ENCODE results near the gene ARHGEF9. TPM values are rescaled to one million over a fixed set of nuclear protein-coding genes. Genes with fewer than 3 reads are reported as not detected.

ARHGEF9 gene
- total and polyA plus RNA-seq, 2 donors (not counting 1 experiment from before 2014, with no cell fraction given), result 11.5 to 18.5 TPM

DNA sequence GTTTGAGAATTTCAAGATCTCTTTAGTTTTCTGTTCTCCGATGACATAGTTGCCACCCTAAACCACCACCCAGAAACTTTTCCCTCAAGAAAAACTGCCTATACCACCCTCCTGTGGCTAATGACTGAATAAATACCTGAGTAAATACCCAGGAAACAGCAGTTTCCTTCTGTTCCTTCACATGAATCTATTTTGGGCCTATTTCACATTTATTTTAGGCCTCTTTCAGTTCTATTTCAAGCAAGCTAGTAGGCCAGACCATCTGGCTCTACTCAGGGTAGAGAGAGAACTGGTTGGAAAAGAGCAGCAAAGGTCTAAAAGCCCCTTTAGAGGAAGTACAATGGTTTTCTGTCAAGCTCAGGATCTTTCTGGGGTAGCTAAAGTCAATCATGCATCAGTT is 23.4 kb downstream of the ARHGEF9 start:
- Histone ChIP-seq H3K4me2 (ENCODE audit: extremely low read depth, insufficient read depth, low read length) (no peak overlapping the region), H3K27me3 (ENCODE audit: control insufficient read depth, insufficient read depth, low read length) (no peaks in the 10 kb centered on the region), H3K4me1 (ENCODE audit: control insufficient read depth, extremely low read depth, insufficient read depth, low read length) (no peaks in the 10 kb centered on the region), H3K79me2 (ENCODE audit: control insufficient read depth, insufficient read depth, low read length) (no peaks in the 10 kb centered on the region), H3K4me3 (replicated peaks in 1 of 4; ENCODE audit: control extremely low read depth in 1 of 4, insufficient read depth in 1 of 4, low read depth in 3 of 4, low read length in 4 of 4) (no peak overlapping the region), H3K9ac (ENCODE audit: insufficient read depth, low read length) (no peak overlapping the region), H3K36me3 (ENCODE audit: control insufficient read depth, insufficient read depth, low read length) (no peaks in the 10 kb centered on the region), H4K20me1 (ENCODE audit: control insufficient read depth, extremely low read depth, insufficient read depth, low read length) (no peaks in the 10 kb centered on the region), H2AFZ (ENCODE audit: low read length) (no peak overlapping the region), H3K27ac (ENCODE audit: insufficient read depth, low read length) (no peak overlapping the region), H3K9me3 (ENCODE audit: control insufficient read depth, insufficient read depth, low read depth, low read length) (no peaks in the 10 kb centered on the region)
- no peak for TF ChIP-seq CTCF (conservative IDR thresholded peaks at IDR 0.05 in 1 of 2, IDR thresholded peaks at IDR 0.05 in 1 of 2; ENCODE audit: low read depth in 1 of 2, low read length in 2 of 2)
- no peak for TF ChIP-seq EZH2 (IDR thresholded peaks at IDR 0.05; ENCODE audit: low read length, missing control alignments)
- DNase-seq (ENCODE audit: low read depth in 2 of 2), result no peak

DNA sequence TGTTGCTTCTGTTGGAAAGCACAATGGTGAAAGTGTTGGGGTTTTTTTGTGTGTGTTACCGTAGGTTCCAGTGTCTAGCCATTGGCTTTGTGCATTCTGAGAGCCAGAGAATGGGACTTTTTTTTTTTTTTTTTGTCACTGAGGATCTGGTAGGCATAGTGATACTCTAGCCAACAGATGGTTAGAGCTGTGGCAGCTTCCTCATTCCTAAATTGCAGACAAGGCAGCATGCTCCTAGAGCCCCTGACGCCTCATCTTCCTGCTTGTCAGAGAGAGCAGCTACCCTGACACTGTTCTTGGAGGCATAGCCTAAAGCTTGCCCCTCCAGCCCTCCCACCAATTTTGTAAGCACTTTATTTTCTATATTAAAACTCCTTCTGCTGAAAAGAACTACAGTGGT is 27.0 kb downstream of the ARHGEF9 start:
- Histone ChIP-seq H2AFZ (ENCODE audit: low read length) (no peak overlapping the region), H3K27me3 (ENCODE audit: control insufficient read depth, insufficient read depth, low read length) (no peaks in the 10 kb centered on the region), H3K4me2 (ENCODE audit: extremely low read depth, insufficient read depth, low read length) (no peak overlapping the region), H3K9me3 (ENCODE audit: control insufficient read depth, insufficient read depth, low read depth, low read length) (no peaks in the 10 kb centered on the region), H3K79me2 (ENCODE audit: control insufficient read depth, insufficient read depth, low read length) (no peaks in the 10 kb centered on the region), H3K9ac (ENCODE audit: insufficient read depth, low read length) (no peak overlapping the region), H3K4me3 (replicated peaks in 1 of 4; ENCODE audit: control extremely low read depth in 1 of 4, insufficient read depth in 1 of 4, low read depth in 3 of 4, low read length in 4 of 4) (no peak overlapping the region), H3K36me3 (ENCODE audit: control insufficient read depth, insufficient read depth, low read length) (no peaks in the 10 kb centered on the region), H3K4me1 (ENCODE audit: control insufficient read depth, extremely low read depth, insufficient read depth, low read length) (no peaks in the 10 kb centered on the region), H3K27ac (ENCODE audit: insufficient read depth, low read length) (no peak overlapping the region), H4K20me1 (ENCODE audit: control insufficient read depth, extremely low read depth, insufficient read depth, low read length) (no peaks in the 10 kb centered on the region)
- no peak for DNase-seq (ENCODE audit: low read depth in 2 of 2)
- TF ChIP-seq EZH2 (IDR thresholded peaks at IDR 0.05; ENCODE audit: low read length, missing control alignments) (no peak), CTCF (conservative IDR thresholded peaks at IDR 0.05 in 1 of 2, IDR thresholded peaks at IDR 0.05 in 1 of 2; ENCODE audit: low read depth in 1 of 2, low read length in 2 of 2) (no peak)

GRCh38 chrX:63755892-63756291 is 29.1 kb downstream of the ARHGEF9 start:
- no peak overlapping the region for H3K9ac ChIP-seq (ENCODE audit: insufficient read depth, low read length)

More at GRCh38 chrX:63755892-63756291, 29.1 kb downstream of the ARHGEF9 start:
- no peaks in the 10 kb centered on the region for H3K4me1 ChIP-seq (ENCODE audit: control insufficient read depth, extremely low read depth, insufficient read depth, low read length)
- H3K27ac ChIP-seq (ENCODE audit: insufficient read depth, low read length), result no peak overlapping the region
- H3K9me3 ChIP-seq (ENCODE audit: control insufficient read depth, insufficient read depth, low read depth, low read length), result no peaks in the 10 kb centered on the region
- DNase-seq (ENCODE audit: low read depth in 2 of 2), result no peak
- H2AFZ ChIP-seq (ENCODE audit: low read length), result peak overlapping the region; percentile 78
- H3K4me3 ChIP-seq (replicated peaks in 1 of 4; ENCODE audit: control extremely low read depth in 1 of 4, insufficient read depth in 1 of 4, low read depth in 3 of 4, low read length in 4 of 4), result peak overlapping the region in 2 of 4 experiments; percentile 69 to 70
- H3K79me2 ChIP-seq (ENCODE audit: control insufficient read depth, insufficient read depth, low read length), result no peaks in the 10 kb centered on the region
- H3K36me3 ChIP-seq (ENCODE audit: control insufficient read depth, insufficient read depth, low read length), result no peaks in the 10 kb centered on the region
- peak overlapping the region; percentile 64 for H3K4me2 ChIP-seq (ENCODE audit: extremely low read depth, insufficient read depth, low read length)
- TF ChIP-seq EZH2 (IDR thresholded peaks at IDR 0.05; ENCODE audit: low read length, missing control alignments) (no peak), CTCF (conservative IDR thresholded peaks at IDR 0.05 in 1 of 2, IDR thresholded peaks at IDR 0.05 in 1 of 2; ENCODE audit: low read depth in 1 of 2, low read length in 2 of 2) (no peak)
- no peaks in the 10 kb centered on the region for H4K20me1 ChIP-seq (ENCODE audit: control insufficient read depth, extremely low read depth, insufficient read depth, low read length)
- no peaks in the 10 kb centered on the region for H3K27me3 ChIP-seq (ENCODE audit: control insufficient read depth, insufficient read depth, low read length)

Data from fibroblast of lung (primary cell).